Endothelial cell of hepatic sinusoid (primary cell): Measurements from ENCODE around the gene SENP7.
"Not testable (repeated sequence)": the region's sequence is repeated elsewhere in the genome, so short reads cannot be mapped to it uniquely, and the experiment has no call there.

Source experiments
- in situ Hi-C: cut with HindIII; loops from 2 replicates; pipeline ENCODE4 v1.10.0; 2017; ENCODE audit warnings: low sequenced_read_pairs

The SENP7 gene

DNA sequence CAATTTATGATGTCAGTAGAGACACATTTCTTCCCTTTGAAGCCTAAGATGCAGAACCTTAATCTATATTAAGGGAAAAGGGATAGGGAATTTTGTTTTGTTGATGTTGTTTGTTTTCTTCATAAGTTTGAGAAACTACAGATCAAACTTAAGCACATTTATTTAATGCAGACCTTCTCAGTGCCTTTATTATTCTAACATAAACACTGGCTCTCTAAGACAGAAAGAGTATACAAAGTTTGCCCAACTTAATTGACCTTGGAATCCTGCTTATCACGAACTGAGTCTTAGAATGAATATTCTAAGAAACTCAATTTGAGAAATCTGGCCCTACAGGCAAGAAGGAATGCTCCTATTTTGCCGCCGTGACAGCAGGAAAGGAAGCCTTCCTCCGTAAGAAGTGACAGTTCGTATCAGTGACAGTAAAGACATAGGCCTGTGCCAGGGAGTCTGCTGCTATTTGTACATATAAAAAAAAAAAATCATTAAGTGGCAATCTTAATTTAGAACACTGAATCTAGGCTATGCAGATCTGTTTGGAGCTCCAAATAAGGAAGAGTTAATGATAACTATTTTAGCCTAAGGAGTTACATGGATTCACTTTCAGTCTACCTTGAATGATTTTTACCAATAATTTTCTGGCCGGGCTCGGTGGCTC is 183.9 kb downstream of the SENP7 start:
- in situ Hi-C loops, result no loop called here

DNA sequence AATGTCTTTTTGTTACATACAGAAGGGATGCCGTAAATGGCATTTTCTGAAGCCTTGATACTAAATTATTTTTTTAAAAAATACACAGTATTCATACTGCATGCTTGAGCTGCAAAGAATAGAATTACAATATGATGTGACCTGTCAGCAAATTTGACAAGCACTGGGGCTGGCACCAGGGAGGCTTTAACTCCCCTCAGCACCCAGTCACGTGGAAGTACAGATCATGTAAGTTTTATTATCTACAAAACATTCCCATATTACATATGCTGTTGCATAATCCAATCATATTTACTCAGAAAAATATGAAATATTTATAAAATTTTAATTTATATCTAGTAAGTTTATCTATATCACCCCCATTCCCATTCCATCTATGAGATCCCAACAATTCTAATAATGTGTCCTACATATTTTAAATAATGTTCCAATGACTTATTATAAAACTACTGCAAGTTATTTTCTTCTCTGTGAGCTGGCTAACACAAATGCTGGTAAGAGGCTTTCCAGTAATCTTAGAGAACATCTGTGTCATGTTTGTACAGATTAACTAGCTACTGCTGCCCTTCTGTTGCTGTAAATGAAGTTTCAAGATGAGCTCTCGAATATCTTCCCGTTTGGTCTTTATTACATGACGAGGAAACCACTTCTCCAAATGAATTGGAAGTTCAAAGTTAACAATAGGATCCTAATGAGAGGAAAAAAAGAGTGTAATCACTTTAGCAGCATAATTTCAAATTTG is 187.4 kb downstream of the SENP7 start:
- in situ Hi-C loops, result no loop called here

DNA sequence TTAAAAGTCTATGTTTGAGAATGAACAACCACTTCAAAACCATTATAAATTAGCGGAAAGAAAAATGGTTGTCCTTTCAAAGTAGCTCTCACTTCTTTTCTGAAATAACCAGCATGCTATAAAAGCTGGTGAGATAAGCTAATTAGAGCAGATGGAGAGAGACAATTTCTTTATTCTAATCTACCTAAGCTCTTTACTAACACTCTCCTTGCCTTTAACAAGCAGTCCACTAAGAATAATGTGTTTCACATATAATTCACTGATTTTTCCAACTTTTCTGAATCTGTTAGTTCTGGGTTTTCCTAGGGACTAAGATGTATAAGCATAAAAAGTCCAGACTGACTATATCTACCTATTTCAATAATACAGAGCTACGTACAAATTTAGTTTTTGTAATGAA is 192.5 kb downstream of the SENP7 start, which contains the start of gene IMPG2:
Gene IMPG2 (minus strand): TSS at position 101 of the 400 bp plus-strand sequence. CDS start 203 bp downstream, outside the sequence.
- in situ Hi-C loops, result no loop called here

DNA sequence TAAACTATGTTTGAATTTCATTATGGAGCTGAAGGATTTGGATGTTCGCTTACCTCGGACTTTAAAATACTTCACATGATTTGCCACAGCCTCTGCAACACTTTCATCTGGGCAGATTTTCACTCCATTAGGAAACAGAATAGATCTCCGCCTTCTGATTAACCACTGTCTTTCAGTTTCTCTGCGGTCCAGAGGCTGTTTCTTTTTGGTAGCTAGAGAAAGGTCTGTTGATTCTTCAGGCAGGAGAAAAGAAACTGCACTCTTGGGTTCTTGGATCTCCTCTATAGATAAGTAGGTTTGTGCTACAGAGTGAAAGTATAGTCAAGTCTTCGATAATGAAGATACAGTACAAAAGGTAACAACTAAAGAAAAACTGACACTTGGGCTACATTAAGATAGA is 193.5 kb downstream of the SENP7 start:
- in situ Hi-C loops, result no loop called here

DNA sequence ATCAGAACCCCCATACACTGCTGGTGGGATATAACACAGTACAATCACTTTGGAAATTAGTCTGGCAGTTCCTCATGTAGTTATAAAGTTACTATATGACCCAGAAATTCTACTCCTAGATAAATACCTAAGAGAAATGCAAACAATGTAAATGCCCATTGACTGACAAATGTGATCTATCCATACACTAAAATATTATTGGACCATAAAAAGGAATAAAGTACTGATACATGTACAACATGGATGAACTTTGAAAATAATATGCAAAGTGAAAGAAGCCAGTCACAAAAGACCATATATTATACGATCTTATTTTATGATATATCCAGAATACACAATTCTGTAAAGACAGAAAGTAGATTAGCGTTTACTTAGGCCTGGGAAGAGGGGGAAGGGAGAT is 200.5 kb downstream of the SENP7 start:
- in situ Hi-C loops, result no loop called here

DNA sequence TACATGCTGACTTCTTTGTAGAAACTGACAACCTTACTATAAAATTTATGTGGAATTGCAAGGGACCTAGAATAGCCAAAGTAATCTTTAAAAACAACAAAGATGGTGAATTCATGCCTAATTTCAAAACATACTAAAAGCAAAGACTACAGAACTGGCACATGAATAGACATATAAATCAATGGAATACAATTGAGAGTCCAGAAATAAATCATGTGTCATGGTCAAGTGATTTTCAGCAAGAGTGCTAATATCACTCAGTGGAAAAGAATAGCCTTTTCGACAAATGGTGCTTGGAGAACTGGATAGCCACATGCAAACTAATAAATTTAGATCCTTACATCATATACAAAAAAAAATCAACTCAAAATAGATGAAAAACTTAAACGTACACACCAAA is 201.3 kb downstream of the SENP7 start:
- in situ Hi-C loops, result no loop called here

DNA sequence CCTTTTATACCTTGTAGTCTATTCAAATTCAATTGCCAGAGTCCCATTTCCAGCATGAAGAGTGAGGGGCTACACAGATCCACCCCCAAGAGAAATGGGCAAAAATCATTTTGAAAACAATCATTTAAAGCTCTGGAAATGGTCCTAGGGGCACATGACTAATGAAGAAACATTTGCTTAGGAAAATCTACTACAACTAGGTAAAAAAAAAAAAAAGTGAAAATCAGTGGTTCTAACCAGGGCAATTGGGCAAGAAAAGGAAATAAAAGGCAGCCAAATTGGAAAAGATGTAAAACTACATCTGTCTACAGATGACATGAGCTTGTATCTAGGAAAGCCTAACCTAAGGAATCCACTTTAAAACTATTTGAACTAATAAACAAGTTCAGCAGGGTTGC is 202.0 kb downstream of the SENP7 start:
- in situ Hi-C loops, result no loop called here

DNA sequence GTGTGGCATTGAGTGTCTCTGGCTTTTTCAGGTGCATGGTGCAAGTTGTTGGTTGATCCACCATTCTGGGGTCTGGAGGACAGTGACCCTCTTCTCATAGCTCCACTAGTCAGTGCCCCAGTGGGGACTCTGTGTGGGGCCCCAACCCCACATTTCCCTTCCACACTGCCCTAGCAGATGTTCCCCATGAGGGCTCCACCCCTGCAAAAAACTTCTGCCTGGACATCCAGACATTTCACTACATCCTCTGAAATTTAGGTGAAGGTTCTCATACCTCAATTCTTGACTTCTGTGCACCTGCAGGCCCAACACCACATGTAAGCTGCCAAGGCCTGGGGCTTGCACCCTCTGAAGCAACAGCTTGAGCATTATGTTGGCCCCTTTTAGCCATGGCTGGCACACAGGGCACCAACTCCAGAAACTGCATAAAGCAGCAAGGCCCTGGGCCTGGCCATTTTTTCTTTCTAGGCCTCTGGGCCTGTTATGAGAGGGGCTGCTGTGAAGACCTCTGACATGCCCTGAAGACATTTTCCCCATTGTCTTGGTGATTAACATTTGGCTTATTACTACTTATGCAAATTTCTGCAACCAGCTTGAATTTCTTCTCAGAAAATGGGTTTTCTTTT is 204.8 kb downstream of the SENP7 start:
- in situ Hi-C loops, result not testable (repeated sequence)

DNA sequence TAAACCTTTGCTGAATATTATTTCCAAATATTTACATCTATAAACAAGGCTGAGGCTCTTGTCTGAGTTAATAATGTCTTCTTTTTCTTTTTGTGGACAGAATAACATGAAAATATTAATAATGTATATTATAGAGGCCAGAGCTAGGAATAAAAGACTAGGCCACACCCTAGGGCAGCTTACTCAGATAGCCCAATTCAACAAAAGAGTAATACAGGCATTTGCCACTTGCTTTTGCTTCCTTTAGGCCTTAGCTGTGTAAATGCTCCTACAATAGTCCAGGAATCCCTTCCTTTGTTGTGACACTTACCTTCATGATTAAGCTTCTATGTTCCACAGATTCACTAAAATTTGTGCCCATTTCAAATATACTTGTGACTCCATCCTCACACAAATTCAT is 209.2 kb downstream of the SENP7 start:
- in situ Hi-C loops, result no loop called here

DNA sequence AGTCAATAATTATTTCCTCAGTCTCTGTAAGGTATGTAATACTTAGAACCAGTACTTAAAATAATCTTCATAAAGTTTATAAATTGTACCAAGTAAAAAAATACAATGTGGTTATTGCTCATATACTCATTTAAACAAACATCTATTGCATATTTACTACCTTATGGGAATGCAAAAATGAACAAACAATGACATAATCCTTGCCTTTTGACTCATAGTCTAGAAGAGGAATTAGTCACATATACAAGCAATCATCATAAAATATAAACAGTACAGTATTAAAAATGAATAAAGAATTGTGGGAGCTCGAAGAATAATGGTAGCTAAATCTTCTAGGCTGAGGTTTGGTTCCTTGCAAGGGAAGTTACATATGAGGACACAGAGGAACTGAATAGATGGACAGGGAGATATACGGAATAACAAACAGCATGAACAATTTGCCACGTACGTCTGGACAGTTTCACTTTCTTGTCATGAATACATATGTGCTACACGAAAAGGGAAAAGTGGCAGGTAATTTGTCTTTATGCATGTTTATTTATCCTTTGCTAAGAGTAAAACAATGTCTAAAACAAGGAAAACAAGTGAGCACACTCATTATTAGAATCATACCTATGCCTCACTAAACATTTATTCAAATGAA is 209.8 kb downstream of the SENP7 start:
- in situ Hi-C loops, result no loop called here

DNA sequence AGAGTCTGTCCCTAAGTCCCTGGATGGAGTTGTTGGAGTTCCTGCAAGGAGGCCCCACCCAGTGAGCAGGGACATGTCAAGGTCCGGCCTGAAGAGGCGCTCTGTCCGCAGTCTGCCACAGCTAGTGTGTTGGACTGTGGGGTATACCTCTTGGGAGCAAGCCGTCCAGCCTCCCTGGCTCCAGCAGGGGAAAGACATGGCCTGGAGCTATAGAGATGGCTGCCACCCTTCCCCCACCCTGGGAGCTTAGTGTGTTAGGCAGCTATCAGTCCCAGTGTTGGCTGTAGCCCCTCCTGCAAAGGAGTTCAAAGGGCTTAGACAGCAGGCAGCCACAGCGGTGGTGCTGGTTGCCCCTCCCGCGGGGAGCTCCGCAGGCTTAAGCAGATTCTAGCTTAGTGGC is 212.9 kb downstream of the SENP7 start:
- in situ Hi-C loops, result no loop called here

DNA sequence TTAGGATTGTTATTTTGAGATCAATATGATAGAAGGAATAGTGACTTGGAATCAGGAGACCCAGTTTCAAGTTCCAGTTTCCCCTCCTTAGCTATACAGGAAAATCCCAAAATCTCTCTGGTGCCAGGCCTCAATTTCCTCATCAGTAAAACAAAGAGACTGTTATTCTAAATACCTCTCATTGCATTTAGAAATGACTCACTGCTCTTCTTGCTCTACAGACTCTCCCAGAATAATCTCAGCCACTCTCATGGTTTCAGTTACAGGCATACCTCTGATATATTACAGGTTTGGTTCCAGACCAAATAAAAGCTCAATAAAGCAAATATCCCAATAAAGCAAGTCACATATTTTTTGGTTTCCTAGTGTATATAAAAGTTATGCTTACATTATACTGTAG is 221.0 kb downstream of the SENP7 start:
- in situ Hi-C loops, result no loop called here

DNA sequence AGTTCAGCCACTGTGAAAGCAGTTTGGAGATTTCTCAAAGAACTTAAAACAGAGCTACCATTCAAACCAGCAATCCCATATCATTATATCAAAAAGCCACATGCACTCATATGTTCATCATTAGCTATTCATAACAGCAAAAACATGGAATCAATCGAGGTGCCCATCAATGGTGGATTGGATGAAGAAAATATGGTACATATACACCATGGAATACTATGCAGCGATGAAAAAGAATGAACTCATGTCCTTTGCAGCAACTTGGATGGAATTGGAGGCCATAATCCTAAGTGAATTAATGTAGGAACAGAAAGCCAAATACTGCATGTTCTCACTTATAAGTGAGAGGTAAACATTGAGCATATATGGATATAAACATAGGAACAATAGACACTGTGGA is 224.7 kb downstream of the SENP7 start:
- in situ Hi-C loops, result no loop called here

DNA sequence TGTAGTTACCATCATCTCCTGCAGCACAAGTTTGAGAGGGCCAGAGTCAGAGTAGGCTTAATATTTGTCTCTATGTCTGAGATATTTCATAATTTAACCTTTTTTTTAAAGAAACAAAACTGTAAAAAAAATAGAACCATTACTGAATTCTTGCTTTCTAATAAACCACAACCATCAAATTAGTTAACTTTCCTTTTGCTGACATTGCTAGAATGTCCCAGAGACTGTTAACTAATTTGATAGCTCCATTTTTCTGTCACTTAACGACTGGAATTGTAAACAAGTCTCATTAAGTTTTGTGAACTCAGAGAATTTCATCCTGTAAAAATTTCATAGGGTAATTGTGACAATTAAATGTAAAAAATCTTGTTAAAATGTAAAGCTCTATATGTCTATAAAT is 228.3 kb downstream of the SENP7 start:
- in situ Hi-C loops, result no loop called here

DNA sequence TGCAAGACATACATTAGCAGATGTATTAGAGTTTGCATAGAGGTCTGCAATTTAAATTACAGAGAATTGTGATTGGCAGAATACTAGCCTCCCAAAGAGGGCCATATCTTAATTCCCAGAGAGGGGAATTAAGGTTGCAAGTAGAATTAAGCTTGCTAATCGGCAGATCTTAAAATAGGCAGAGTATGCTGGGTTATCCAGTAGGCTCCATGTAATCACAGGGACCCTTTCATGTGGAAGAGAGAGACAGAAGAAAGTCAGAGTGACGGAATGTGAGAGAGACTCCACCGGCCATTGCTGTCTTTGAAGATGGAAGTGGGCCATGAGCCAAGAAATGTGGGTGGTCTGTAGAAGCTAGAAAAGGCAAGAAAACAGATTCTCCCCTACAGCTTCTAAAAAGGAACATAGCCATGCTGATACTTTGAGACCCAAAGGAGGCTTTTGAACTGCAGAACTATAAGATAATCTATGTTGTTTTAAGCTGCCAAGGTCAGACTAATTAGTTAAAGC is 231.4 kb downstream of the SENP7 start:
- in situ Hi-C loops, result no loop called here

DNA sequence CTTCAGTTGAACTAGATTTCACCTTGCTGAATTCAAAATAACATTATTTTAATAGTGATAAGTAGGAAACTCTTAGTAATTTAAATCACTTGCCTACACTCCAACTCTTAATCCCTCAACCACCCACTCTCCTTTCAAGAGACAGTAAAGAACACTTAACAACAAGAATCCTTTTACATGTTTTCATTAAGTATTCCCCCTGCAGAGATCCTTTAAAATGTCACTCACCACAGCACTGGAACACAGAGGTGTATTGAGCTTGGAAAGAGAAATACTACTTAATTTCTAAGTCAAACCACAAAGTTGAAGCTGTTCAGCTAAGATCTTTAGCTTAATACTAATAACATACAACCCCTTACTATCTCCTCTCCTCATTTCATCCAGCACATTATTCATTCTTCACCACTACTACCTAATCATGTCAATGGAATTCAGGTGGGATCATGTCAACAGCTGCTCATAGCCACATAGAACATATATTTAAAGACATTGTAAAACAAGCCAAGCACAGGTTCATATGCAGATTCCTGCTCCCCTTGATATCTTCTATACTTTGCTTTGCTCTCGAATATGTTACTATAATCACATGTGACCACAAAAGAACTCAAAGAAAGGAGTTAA is 233.1 kb downstream of the SENP7 start:
- in situ Hi-C loops, result no loop called here

DNA sequence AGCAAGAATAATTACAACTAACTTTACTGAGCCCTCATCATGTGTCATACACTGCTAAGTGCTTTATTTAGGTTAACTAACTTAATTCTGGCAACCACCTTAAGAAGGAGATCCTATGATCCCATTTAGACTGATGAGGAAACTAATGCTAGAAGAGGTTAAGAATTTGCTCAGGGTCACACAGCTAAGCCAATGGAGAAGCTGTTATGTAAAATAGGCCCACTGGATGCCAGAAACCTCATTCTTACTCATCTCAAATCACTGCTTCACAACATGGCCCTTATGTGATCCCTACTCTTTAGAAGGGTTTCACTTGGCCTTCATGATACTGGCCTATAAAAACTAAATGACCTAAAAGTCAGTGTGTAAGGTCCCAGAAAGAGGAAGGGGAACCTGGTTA is 233.8 kb downstream of the SENP7 start:
- in situ Hi-C loops, result no loop called here

DNA sequence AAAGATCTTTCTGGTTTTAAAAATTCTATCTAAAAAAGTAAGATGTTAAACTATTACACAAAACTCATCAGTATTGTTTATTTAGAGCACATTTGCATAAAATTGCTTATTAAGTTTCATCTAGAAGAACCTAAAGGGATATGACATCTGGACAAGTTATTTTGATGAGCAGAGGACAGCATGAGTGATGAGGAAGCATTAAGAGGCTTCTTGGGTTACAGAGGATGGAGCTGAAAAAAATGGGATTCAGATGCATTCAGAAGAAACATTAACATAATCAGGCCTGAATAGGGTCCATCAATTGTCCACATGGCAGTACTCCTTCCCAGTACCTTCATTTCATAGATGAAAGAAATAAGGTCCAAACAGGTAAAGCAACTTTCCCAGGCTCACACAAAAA is 234.3 kb downstream of the SENP7 start:
- in situ Hi-C loops, result no loop called here
